Stimulated activated CD4-positive, alpha-beta T cell treated with anti-CD3 and anti-CD28 coated beads, Interleukin-15, amount 100 ng/mL, for 48 hours (primary cell): Measurements from ENCODE around the gene SHC3.

Source experiments
- DNase-seq, 2 donors: peaks; one replicate each; pipeline ENCODE4 v3.0.0-alpha.2; 2020; ENCODE audit warnings: low read depth in 2 of 2

SHC3 gene

DNA sequence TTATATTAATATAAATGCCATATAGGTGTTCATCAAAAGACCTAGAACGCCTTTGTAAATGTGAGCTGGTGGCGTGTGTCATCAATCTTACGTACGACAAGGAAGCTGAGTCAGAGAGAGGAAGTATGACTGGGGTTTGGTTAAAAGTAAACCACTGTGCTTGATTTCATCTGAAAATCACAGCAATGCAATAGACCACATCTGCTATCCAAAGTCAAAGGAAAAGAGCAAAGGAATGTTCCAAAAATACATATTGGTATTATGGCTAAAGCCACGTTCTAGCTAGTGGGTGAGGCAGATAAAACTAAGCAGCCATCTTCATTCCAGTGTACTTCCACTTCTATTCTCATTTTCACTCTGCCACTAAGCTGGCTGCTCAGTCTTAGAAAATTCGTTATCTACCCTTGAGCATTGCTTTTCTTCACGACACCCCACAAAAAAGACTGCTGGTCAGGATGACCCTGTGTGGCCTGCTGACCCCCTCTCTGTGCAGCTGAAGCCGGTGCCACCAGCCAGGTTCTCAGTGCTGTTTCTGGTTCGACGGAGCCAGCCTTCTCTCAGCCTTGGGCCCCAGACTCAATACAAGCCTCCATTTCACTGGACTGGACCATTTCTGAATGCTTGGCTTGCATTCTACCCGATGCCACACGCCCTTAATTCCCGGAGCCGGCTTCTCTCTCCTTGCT, 23.8 kb downstream of the SHC3 start:
- DNase-seq: peak in 1 of 2 donors; percentile 11

- DNase-seq: no peak
Observed at GRCh38 chr9:89154218-89154617, 24.4 kb downstream of the SHC3 start.

DNA sequence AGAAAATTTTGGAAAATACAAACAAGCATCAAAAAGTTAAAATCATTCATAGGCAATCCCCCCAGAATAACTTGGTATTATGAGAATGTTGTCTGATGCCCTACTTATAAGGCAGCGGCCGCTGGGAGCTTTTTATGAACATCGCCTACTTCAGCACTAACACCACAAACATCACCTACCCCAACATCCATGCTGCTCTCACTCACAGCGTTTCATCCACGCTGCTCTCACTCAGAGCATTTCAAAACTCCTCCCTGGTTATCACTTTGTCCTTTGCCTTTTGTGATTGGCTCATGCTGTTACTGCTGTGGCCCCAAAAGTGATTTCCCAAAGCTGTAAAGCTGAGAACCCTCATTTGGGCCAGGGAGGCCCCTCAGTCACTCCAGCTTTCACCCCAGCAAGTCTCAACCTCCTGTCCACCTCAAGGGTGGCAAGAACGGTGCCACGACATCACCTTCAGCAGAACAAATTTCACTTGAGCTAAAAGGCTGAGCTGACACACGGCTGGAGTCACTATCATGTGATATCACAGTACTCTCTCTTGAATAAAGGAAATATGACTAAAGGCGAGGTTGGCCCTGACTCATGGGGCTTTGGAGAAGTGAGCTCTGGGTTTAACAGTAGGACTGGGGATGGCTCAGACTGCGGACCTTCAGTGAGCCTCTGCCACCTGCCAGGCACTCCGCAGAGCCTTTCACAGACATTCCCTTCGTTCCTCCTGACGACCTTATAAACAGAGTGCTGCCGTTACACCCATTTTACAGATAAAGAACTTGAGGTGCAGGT, 25.2 kb downstream of the SHC3 start:
- peak; percentile 17 to 44 for DNase-seq

GRCh38 chr9:89149726-89150125, 28.9 kb downstream of the SHC3 start:
- no peak for DNase-seq

- DNase-seq: no peak
Observed at GRCh38 chr9:89145097-89145496, 33.5 kb downstream of the SHC3 start.

DNA sequence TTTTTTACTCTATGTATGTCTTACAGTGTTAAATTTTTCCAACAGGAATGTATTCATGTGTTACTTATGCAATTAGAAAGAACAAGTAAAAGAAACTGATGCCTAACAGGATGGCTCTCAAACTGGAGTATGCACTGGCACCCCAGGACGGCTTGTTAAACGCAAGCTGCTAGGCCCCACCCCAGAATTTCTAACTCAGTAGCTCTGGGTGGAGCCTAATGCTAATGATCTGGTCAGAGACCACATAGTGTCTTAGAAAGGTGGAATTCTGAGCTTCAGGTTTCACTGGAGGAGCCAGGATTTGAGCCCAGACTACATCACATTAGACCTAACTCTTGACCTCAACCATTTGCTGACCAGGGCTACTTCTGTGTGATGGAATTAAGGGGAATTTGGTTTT, 34.4 kb downstream of the SHC3 start:
- no peak for DNase-seq

DNA sequence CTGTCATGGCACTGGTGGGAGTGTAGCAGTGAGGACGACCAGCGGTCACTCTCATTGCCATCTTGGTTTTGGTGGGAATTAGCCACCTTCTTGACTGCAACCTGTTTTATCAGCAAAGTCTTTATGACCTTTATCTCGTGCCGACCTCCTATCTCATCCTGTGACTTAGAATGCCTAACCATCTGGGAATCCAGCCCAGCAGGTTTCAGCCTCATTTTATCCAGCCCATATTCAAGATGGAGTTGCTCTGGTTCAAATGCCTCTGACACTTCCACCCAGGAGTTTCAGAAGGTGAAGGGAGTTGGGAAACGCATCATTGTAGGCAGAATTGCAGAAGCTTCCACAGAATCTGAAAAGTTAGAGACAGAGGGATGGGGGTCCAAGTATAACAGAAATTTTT, 35.4 kb downstream of the SHC3 start:
- no peak for DNase-seq

DNA sequence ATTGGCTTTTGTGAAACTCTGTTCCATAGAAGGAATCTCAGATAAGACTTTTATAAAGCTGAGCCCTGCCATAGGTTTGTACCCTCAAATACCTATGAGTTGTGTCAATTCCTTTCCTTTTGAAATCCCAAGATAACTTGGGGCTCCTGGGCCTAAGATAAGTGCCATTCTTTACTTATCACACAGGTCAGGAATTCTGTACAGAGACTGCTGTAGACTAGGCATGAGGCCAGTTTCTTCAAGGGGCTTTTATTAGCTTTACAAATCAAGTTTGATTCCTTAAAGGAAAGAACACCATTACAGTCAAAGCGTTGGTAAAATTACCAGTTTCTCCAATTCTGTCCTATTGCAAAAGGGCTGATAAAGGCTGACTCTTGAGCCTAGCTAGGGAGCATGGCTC, 39.2 kb downstream of the SHC3 start:
- DNase-seq: no peak

DNA sequence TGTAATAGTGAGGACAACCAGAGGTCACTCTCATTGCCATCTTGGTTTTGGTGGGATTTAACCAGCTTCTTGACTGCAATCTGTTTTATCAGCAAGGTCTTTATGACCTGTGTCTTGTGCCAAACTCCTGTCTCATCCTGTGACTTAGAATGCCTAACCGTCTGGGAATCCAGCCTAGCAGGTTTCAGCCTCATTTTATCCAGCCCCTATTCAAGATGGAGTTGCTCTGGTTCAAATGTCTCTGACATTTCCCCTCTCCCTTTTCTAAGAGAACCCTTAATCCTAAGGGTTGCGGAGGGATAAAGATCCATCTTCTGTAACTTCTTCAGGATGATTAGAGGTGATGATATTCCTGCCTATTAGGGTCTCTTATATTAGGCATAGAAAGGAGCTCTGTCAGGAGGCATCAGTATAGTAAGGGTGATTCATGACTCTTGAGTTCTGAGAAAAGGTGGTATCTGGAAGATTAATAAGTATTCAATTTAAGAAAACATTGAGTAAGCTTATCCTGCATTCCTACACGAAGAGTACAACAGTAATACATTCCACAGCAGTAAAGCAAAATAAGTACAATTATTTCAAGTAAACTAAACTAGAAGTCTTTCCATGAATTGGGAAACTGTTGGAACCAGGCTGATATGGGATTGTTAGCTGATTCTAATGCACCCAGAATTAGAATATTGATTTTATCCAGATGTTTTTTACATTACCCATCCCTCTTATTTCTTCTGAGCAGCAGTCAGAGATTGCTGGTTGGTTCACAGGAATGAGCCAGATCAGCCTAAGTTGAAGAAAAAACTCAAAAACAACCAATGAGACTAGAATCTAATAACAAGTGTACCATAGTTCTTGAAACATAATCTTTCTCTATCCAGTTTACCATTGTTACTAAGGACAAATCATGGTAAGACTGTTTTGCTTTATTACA, 39.9 kb downstream of the SHC3 start:
- DNase-seq: no peak

DNA sequence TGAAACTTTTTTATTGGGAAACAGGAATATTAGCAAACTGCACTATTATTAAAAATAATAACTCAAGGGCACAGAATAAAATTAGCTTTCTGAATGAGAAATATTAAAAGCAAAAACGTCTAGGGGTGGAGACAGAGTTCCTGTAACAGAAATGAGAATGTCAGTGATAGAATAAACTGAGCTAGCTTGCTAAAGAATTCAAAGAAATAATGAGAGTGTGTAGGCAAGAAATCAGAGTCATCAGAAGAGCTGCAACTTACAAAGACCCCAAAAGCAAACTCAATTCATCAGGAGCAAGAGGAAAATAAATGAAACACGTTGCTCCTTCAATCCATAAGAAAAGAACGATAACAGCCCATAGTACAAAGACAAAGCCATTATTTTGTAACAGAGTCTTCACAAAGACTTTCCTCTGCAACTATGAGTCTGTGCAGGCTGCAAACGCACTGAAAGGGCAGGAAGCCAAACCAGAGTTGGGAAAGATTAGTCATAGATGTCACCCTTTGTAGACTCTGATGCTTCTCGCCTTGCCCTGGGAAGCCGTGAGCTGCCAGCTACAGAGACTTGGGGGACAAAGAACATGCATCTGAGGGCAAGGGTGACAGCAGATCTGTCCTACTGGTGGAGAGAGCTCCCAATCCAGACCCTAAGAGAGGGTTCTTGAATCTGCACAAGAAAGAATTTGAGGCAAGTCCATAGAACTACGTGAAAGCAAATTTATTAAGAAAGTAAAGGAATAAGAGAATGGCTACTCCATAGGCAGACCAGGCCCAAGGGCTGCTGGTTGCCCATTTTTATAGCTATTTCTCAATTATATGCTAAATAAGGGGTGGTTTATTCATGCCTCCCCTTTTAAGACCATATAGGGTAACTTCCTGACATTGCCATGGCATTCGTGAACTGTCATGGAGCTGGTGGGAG, 40.8 kb downstream of the SHC3 start:
- DNase-seq: peak in 1 of 2 donors; percentile 21

DNA sequence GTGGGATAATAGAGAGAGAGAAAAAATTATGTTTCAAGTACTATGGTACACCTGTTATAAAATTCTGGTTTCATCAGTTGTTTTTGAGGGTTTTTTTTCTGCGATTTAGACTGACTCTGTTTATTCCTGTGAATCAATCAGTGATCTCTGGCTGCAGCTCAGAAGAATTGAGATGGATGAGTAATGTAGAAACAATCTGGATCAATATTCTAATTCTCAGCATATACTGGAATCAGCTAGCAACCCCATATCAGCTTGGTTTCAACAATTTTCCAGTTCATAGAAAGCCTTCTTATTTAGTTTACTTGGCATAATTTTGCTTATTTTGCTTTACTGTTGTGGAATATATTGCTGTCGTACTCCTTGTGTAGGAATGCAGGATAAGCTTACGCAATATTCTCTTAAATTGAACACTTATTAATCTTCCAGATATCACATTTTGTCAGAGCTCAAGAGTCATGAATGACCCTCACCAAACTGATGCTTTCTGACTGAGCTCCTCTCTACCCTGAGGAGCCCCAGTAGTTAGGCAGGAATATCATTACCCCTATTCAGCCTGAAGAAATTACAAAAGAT, 42.9 kb downstream of the SHC3 start:
- no peak for DNase-seq

- DNase-seq: no peak
Observed at GRCh38 chr9:89134709-89135108, 43.9 kb downstream of the SHC3 start.

- DNase-seq: no peak
Observed at GRCh38 chr9:89122949-89123348, 55.7 kb downstream of the SHC3 start.

GRCh38 chr9:89120704-89121103, 57.9 kb downstream of the SHC3 start:
- DNase-seq: no peak

- DNase-seq: no peak
Observed at GRCh38 chr9:89116805-89117192, 61.8 kb downstream of the SHC3 start.

- no peak for DNase-seq
Observed at GRCh38 chr9:89116064-89116804, 62.4 kb downstream of the SHC3 start.

- no peak for DNase-seq
Observed at GRCh38 chr9:89115426-89115825, 63.2 kb downstream of the SHC3 start.

- DNase-seq: no peak
Observed at GRCh38 chr9:89114741-89115140, 63.9 kb downstream of the SHC3 start.

DNA sequence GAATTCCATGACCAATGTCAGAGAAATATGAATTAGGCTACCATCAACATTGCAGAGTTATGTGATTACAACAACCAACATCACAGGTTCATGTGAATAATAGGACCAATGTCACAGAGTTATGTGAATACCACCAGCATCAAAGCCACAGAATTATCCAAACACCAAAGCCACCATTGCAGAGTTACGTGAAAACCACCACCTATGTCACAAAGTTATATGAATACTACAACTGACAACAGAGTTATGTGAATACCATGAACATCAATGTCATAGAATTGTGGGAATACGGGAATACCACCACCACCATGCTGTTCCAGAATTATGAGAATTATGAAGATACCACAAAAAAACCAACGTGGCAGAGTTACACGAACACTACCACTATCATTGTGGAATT, 64.8 kb downstream of the SHC3 start:
- DNase-seq: no peak

DNA sequence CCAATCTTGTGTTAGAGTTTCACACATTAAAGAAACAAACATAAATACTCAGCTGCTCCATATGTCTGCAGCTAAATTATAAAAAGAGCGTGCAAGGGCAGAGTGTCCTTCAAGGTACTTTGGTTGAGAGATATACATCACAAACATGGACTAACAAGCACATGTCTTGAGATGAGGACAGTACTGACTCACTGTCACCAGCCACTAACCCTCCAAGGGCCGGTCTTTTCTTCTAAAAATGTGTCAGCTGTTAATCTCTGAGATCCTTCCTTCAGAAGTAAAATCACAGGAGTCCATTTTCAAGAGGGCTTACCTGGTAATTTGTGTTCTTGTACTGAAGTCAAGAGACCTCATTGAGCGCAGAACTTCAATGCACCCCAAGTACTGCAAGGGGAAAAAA, 66.4 kb downstream of the SHC3 start:
- DNase-seq: no peak
